Subcutaneous adipose tissue (tissue), 4 donors: Measurements from ENCODE around the gene KLK15. TPM values are rescaled to one million over a fixed set of nuclear protein-coding genes. Genes with fewer than 3 reads are reported as not detected.

Source experiments
- total RNA-seq, 4 donors: library from RNA; depleted of rRNA; stranded (reverse); fragments of >200 nt; gene quantifications; one replicate each; pipeline ENCODE4 v1.1.0, GENCODE V29; 2016
- TF ChIP-seq, protein P1 (sequence below): fragments of 450-650 bp; IDR thresholded peaks from one replicate; pipeline ENCODE4 v1.5.1; 2016; ENCODE audit warnings: low read depth, mild to moderate bottlenecking, control low read depth, antibody characterized with exemption, moderate library complexity

Gene KLK15
- total RNA-seq, 4 donors from 2014 or later: not detected

DNA sequence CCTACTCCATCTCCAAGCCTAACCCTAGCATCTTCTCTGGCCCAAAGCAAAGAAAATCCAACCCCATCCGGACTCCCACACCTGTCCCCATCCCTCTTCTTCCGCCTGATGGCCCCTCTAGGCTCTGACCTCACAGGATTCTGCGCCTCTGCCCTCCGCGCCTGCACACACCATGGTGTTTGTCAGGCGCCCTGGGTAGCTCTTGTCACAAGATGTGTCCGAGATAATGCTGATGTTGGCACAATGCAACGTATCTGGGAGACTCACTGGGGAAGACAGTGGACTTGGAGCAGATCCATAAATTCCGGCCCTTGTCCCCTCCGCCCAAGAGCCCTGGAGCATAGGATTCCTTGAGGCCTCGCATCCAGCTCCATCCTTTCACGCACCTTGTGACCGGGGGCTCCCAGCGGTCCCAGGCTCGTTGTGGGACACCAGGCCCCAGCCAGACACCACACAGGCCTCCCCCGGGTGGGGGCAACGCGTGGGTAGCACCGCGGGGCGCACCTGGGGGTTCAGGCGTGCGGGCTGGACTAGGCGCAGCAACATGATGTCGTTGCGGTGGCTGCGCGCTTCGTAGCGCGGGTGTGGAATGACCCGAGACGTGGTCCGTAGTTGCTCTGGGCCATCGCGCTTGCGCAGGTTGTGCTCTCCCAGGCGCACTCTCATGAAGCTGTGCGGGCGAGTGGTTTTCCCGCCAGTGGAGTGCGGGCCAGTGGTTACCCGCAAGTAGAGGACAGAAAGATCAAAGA, 6.7 kb downstream of the KLK15 start:
- TF ChIP-seq, protein P1, sequence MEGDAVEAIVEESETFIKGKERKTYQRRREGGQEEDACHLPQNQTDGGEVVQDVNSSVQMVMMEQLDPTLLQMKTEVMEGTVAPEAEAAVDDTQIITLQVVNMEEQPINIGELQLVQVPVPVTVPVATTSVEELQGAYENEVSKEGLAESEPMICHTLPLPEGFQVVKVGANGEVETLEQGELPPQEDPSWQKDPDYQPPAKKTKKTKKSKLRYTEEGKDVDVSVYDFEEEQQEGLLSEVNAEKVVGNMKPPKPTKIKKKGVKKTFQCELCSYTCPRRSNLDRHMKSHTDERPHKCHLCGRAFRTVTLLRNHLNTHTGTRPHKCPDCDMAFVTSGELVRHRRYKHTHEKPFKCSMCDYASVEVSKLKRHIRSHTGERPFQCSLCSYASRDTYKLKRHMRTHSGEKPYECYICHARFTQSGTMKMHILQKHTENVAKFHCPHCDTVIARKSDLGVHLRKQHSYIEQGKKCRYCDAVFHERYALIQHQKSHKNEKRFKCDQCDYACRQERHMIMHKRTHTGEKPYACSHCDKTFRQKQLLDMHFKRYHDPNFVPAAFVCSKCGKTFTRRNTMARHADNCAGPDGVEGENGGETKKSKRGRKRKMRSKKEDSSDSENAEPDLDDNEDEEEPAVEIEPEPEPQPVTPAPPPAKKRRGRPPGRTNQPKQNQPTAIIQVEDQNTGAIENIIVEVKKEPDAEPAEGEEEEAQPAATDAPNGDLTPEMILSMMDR: no peak

DNA sequence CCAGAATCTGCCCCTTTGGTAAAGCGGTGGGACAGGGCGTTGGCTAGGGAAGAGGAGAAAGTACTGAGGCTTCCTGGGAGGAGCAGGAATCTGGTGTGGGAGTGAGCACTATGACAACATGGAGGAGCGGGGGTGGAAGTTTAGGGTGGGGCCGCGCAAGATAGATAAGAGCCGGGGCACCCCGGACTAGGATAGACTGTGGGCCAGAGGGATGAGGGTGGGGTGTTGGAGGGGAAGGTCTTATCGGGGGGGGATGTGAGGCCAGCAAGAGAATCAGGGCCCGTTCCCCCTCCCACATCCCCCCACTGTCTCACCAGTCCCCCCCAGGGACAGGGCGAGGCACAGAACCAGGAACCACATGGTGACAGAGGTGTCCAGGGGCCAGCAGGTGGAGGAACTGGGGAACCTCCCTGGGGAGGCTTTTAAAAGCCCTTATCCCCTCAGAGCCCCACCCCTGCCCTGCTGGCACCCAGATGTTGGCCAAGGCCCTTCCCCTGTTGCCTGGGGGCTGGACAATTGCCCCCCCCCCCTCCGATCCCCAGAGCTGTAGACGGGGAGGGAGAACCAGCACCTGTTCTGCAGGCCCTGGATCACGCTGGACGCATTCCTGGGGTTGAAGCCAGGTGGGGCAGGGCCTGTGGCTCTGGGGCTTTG, 9.9 kb downstream of the KLK15 start, which contains the start of gene KLK1:
Gene KLK1 (minus strand): TSS at position 399 of the 654 bp plus-strand sequence. CDS start 39 bp downstream, at position 360.
- TF ChIP-seq, protein P1: no peak

DNA sequence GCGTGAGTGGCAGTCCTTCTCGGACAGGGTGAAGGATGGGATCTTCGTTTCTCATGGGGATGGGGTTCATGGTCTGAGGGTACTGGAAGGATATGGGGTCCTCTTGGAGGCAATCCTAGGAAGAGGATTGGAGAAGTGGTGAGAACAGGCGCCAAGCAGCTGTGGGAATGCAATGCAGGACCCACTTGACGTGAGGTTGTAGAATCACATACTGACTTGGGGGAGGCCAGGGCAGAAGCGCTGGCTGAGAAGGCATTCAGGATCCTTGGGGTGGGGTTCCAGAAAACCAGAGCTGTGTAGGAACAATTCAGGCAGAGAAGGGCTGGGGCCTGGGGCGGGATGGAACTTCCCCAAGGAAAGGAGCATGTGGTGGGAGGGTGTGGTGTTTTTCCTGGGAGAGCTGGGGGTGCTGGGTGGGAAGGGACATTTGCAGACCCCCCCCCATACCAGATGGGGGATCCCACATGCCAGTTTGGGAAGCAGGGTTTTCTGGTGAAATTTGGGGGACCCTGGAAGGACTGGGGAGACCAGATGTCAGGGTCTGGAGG, 10.6 kb downstream of the KLK15 start:
- TF ChIP-seq, protein P1: no peak

DNA sequence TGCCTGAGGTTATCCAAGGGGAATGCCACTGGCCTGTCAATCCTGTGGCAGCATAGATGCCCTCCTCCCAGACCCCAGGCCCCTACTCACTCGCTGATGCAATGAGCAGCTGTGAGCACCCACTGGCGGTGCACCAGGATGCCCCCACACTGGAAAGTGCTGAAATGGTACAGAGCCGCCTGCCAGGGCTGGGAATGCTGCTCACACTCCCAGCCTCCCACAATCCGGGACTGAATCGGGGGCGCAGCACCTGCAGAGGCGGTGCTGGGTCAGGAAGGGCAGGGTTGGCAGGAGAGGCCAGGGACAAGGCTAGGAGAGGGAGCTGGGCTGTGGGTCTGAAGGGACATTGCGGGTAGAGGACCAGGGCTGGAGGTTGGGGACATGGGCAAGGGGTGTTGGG, 11.8 kb downstream of the KLK15 start:
- TF ChIP-seq, protein P1: no peak

DNA sequence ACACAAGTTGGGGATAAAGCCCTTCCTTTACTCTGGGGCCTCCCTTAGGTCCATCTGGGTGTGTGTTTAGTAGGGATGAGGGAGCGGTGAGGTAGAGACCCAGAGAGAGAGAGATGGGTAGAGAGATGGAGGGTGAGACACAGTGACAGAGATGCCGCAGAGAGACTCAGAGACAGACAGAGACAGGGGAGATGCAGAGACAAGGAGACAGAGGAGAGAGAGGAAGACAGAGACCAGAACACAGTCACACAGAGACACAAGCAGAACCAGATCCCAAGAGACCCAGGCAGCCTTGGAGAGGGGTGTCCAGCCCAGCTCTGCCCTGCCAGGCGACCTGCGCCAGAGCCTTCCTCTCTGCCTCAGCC, 12.1 kb downstream of the KLK15 start:
- TF ChIP-seq, protein P1: no peak

DNA sequence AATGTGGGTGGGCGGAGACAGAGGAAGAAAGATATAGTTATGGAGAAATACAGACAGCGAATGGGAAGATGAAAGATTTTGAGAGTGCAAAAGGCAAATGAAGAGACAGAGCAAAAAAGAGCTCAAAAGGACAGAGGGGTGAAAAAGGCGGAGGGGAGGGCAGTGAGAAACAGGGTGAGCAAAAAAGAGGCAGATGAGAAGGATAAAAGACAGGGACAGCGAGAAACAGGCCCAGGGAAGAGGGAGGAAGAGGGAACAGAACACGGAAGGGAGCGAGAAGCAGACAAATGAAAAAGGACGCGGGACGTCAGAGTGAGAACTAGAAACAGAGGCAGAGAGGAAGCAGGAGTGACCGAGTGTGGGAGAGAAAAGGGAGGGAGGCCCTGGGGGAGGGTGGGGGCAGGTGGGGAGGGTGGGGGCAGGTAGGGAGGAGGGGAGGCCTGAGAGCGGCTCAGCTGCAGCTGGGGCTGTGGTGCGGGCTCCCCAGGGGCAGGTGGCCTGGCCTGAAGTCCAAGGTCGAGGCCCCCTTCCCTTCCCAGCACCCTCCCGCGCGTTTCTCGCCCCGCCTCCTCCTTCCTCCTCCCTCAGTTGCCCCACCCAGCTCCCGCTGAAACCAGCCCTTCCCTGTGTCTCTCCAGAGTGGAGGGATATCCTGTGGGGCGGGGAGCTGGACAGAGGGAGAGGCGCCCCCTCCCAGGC, 12.7 kb downstream of the KLK15 start:
- TF ChIP-seq, protein P1: no peak

DNA sequence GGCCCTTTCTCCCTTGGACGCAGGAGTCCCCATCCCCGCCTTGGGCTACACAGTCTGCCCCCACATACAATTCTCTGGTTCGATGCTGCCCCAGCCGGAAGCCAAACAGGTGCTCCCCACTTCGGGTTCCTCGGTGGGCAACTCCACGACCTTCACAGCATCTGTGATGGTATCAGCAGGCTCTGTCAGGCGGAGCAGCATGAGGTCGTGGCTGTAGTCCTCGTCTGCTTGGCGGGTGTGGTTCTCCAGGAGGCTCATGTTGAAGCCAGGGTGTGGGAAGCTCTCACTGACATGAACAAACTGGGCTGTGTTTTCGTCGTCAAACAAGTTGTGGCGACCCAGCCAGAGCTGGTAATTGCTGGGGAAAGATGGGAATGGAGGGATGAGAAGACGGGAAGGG, 13.3 kb downstream of the KLK15 start:
- TF ChIP-seq, protein P1: no peak
